Spleen (tissue), 7 donors: ENCODE data around the gene SOAT2.

ENCODE experiments used
- CTCF ChIP-seq, 11 experiments: fragments of 200-600 bp in 7 of 11; fragments of 450-650 bp in 4 of 11; sonication (generic) in 4 of 11; IDR thresholded peaks in 8 of 11; conservative IDR thresholded peaks in 3 of 11; 1 replicate in 7 of 11; 2 replicates in 4 of 11; pipeline versions ENCODE4 v1.4.0 to v1.8.0; 2016 to 2021; ENCODE audit warnings: antibody characterized with exemption in 11 of 11, inconsistent platforms in 4 of 11, mild to moderate bottlenecking in 1 of 11
- POLR2A ChIP-seq, 3 donors: fragments of 450-650 bp; IDR thresholded peaks; one replicate each; pipeline ENCODE4 v1.5.1; 2017; ENCODE audit warnings: antibody characterized with exemption in 3 of 3, mild to moderate bottlenecking in 1 of 3
- POLR2AphosphoS5 ChIP-seq, 3 donors: sonication (generic); formaldehyde crosslinking; IDR thresholded peaks; one replicate each; pipeline ENCODE4 v1.5.1; 2017; ENCODE audit warnings: antibody characterized with exemption in 3 of 3
- donor health status: DM: no; HTN: no; CAD: no; lungs with moderate emphysema.
- donor health status: DM: no; HTN: no; CAD: no.
- donor health status: DM: no; HTN: no; CAD: no.

- TF ChIP-seq CTCF (IDR thresholded peaks at IDR 0.05 in 8 of 11, conservative IDR thresholded peaks at IDR 0.05 in 3 of 11) (no peak), POLR2A (IDR thresholded peaks at IDR 0.05) (no peak), POLR2AphosphoS5 (IDR thresholded peaks at IDR 0.05) (no peak)
Measured at GRCh38 chr12:53161119-53161911, 58.0 kb downstream of the SOAT2 start.
